ENCODE results near the gene MYO18A.

Gene MYO18A

GRCh38 chr17:29045734-29046472 lies 134.3 kb downstream of the MYO18A start:
- no peak for TF ChIP-seq JUND (IDR thresholded peaks at IDR 0.05; ENCODE audit: low read depth)
- no peak for DNase-seq (ENCODE audit: low read depth in 1 of 2, low spot score in 1 of 2)
- in situ Hi-C loops (cut with HindIII; ENCODE audit: low pct_unique_long_range_greater_than_20kb, low sequenced_read_pairs) = no loop called here

- in situ Hi-C loops (cut with HindIII; ENCODE audit: low pct_unique_long_range_greater_than_20kb, low sequenced_read_pairs) = no loop called here
- no peak for DNase-seq (ENCODE audit: low read depth in 1 of 2, low spot score in 1 of 2)
- no peak for TF ChIP-seq JUND (IDR thresholded peaks at IDR 0.05; ENCODE audit: low read depth)
Observed at GRCh38 chr17:29045026-29045425, 135.2 kb downstream of the MYO18A start.

GRCh38 chr17:29043539-29044145 lies 136.6 kb downstream of the MYO18A start:
- no peak for DNase-seq (ENCODE audit: low read depth in 1 of 2, low spot score in 1 of 2)
- in situ Hi-C loops (cut with HindIII; ENCODE audit: low pct_unique_long_range_greater_than_20kb, low sequenced_read_pairs) = no loop called here
- TF ChIP-seq JUND (IDR thresholded peaks at IDR 0.05; ENCODE audit: low read depth) = no peak

- in situ Hi-C loops (cut with HindIII; ENCODE audit: low pct_unique_long_range_greater_than_20kb, low sequenced_read_pairs) = no loop called here
- DNase-seq (ENCODE audit: low read depth in 1 of 2, low spot score in 1 of 2) = no peak
- no peak for TF ChIP-seq JUND (IDR thresholded peaks at IDR 0.05; ENCODE audit: low read depth)
Observed at GRCh38 chr17:29042679-29043538, 137.3 kb downstream of the MYO18A start, which contains the start of gene PIPOX. Gene PIPOX, plus strand, starts transcription at chr17:29043141. Its CDS starts 85 bp downstream, at chr17:29043226.

- DNase-seq (ENCODE audit: low read depth in 1 of 2, low spot score in 1 of 2) = no peak
Observed at GRCh38 chr17:29042026-29042678, 138.0 kb downstream of the MYO18A start.

GRCh38 chr17:29041571-29041970 lies 138.6 kb downstream of the MYO18A start:
- in situ Hi-C loops (cut with HindIII; ENCODE audit: low pct_unique_long_range_greater_than_20kb, low sequenced_read_pairs) = no loop called here
- no peak for TF ChIP-seq JUND (IDR thresholded peaks at IDR 0.05; ENCODE audit: low read depth)
- no peak for DNase-seq (ENCODE audit: low read depth in 1 of 2, low spot score in 1 of 2)

More at GRCh38 chr17:29042026-29042678, 138.0 kb downstream of the MYO18A start:
- TF ChIP-seq JUND (IDR thresholded peaks at IDR 0.05; ENCODE audit: low read depth) = no peak
- in situ Hi-C loops (cut with HindIII; ENCODE audit: low pct_unique_long_range_greater_than_20kb, low sequenced_read_pairs) = no loop called here

GRCh38 chr17:29041091-29041490 lies 139.1 kb downstream of the MYO18A start:
- DNase-seq (ENCODE audit: low read depth in 1 of 2, low spot score in 1 of 2) = no peak
- TF ChIP-seq JUND (IDR thresholded peaks at IDR 0.05; ENCODE audit: low read depth) = no peak
- in situ Hi-C loops (cut with HindIII; ENCODE audit: low pct_unique_long_range_greater_than_20kb, low sequenced_read_pairs) = no loop called here

- no peak for TF ChIP-seq JUND (IDR thresholded peaks at IDR 0.05; ENCODE audit: low read depth)
- in situ Hi-C loops (cut with HindIII; ENCODE audit: low pct_unique_long_range_greater_than_20kb, low sequenced_read_pairs) = no loop called here
- DNase-seq (ENCODE audit: low read depth in 1 of 2, low spot score in 1 of 2) = no peak
Observed at GRCh38 chr17:29039764-29040598, 140.2 kb downstream of the MYO18A start.

- DNase-seq (ENCODE audit: low read depth in 1 of 2, low spot score in 1 of 2) = no peak
- in situ Hi-C loops (cut with HindIII; ENCODE audit: low pct_unique_long_range_greater_than_20kb, low sequenced_read_pairs) = no loop called here
- TF ChIP-seq JUND (IDR thresholded peaks at IDR 0.05; ENCODE audit: low read depth) = no peak
Observed at GRCh38 chr17:29038085-29038795, 142.0 kb downstream of the MYO18A start.

- TF ChIP-seq JUND (IDR thresholded peaks at IDR 0.05; ENCODE audit: low read depth) = no peak
- in situ Hi-C loops (cut with HindIII; ENCODE audit: low pct_unique_long_range_greater_than_20kb, low sequenced_read_pairs) = no loop called here
- DNase-seq (ENCODE audit: low read depth in 1 of 2, low spot score in 1 of 2) = no peak
Observed at GRCh38 chr17:29037739-29038084, 142.5 kb downstream of the MYO18A start.

GRCh38 chr17:29036584-29036983 lies 143.6 kb downstream of the MYO18A start:
- TF ChIP-seq JUND (IDR thresholded peaks at IDR 0.05; ENCODE audit: low read depth) = no peak
- no peak for DNase-seq (ENCODE audit: low read depth in 1 of 2, low spot score in 1 of 2)
- in situ Hi-C loops (cut with HindIII; ENCODE audit: low pct_unique_long_range_greater_than_20kb, low sequenced_read_pairs) = no loop called here
